Endothelial cell of umbilical vein (primary cell): ENCODE measurements around the gene ZFX. TPM values are rescaled to one million over a fixed set of nuclear protein-coding genes. Genes with fewer than 3 reads are reported as not detected.

ENCODE experiments used
- BruUV-seq: library from RNA; stranded (reverse); fragments of 400-500 nt; replicated peaks from 2 replicates; lab custom pipeline; 2021; lab: Mats Ljungman, UMichigan
- CTCF ChIA-PET: fragments of 300-600, 350-600 bp; sonication (Branson Sonifier 250); formaldehyde crosslinking; loops from one replicate; lab custom pipeline; 2021; ENCODE audit warnings: antibody characterized with exemption, inconsistent platforms; lab: Charles Lee
- POLR2A ChIA-PET: fragments of 300-600, 350-600 bp; sonication (Branson Sonifier 250); formaldehyde crosslinking; loops from one replicate; lab custom pipeline; 2021; ENCODE audit warnings: antibody characterized with exemption, inconsistent platforms; lab: Charles Lee
- DNase-seq: peaks from one replicate; pipeline ENCODE4 v3.0.0-alpha.2; 2011; ENCODE audit warnings: low read depth, low spot score
- FAIRE-seq: peaks from 2 replicates; lab custom pipeline; 2011; peaks lifted over from hg19 to GRCh38; lab: Jason Lieb, UNC
- H2AFZ ChIP-seq: 2 replicates; pipeline ENCODE4 v1.6.0; 2012; ENCODE audit warnings: low read depth, low read length, control low read depth, inconsistent platforms
- H3K27ac ChIP-seq: 2 replicates; pipeline ENCODE4 v1.5.1; 2011; ENCODE audit warnings: low read depth, mild to moderate bottlenecking, control low read depth, low read length, moderate library complexity; ENCODE audit not compliant: insufficient read depth
- H3K27me3 ChIP-seq, 2 experiments: 2 replicates each; pipeline versions ENCODE4 v1.6.0 to v1.6.1; 2011; ENCODE audit warnings: low read length in 2 of 2, mixed read lengths in 1 of 2; ENCODE audit not compliant: control insufficient read depth in 2 of 2, insufficient read depth in 2 of 2
- H3K36me3 ChIP-seq, 2 experiments: 2 replicates in 1 of 2; 3 replicates in 1 of 2; pipeline ENCODE4 v1.5.1; 2011; ENCODE audit warnings: low read length in 2 of 2, mild to moderate bottlenecking in 1 of 2, moderate library complexity in 1 of 2; ENCODE audit not compliant: control insufficient read depth in 2 of 2, insufficient read depth in 2 of 2; ENCODE audit errors: extremely low read depth in 1 of 2
- H3K4me1 ChIP-seq: 3 replicates; pipeline ENCODE4 v1.5.1; 2011; ENCODE audit warnings: mild to moderate bottlenecking, low read length; ENCODE audit not compliant: control insufficient read depth, insufficient read depth; ENCODE audit errors: extremely low read depth
- H3K4me2 ChIP-seq: 2 replicates; pipeline ENCODE4 v1.6.1; 2011; ENCODE audit warnings: low read length, control low read depth, mixed read lengths; ENCODE audit not compliant: insufficient read depth
- H3K4me3 ChIP-seq, 3 experiments: fragments of 200-600 bp in 1 of 3; sonication (generic), shearing (Covaris generic) in 1 of 3; replicated peaks in 1 of 3; 2 replicates each; pipeline ENCODE4 v1.5.1; 2011 to 2016; ENCODE audit warnings: control low read depth in 3 of 3, low read length in 3 of 3, mild to moderate bottlenecking in 2 of 3, inconsistent platforms in 1 of 3, low read depth in 1 of 3, moderate library complexity in 1 of 3; ENCODE audit not compliant: insufficient read depth in 1 of 3
- H3K79me2 ChIP-seq: 2 replicates; pipeline ENCODE4 v1.6.0; 2012; ENCODE audit warnings: low read length, inconsistent platforms; ENCODE audit not compliant: control insufficient read depth, insufficient read depth
- H3K9ac ChIP-seq: replicated peaks from 2 replicates; pipeline ENCODE3; 2011; ENCODE audit warnings: low read length, control low read depth; ENCODE audit not compliant: insufficient read depth; ENCODE audit errors: extremely low read depth
- H3K9me1 ChIP-seq: replicated peaks from 3 replicates; pipeline ENCODE4 v1.6.0; 2011; ENCODE audit warnings: mild to moderate bottlenecking, low read length; ENCODE audit not compliant: control insufficient read depth, insufficient read depth; ENCODE audit errors: extremely low read depth
- H3K9me3 ChIP-seq: replicated peaks from 2 replicates; pipeline ENCODE4 v1.5.1; 2012; ENCODE audit warnings: low read length, inconsistent platforms; ENCODE audit not compliant: control insufficient read depth, insufficient read depth
- H4K20me1 ChIP-seq: replicated peaks from 2 replicates; pipeline ENCODE3; 2011; ENCODE audit warnings: mild to moderate bottlenecking, low read length; ENCODE audit not compliant: control insufficient read depth, insufficient read depth; ENCODE audit errors: extremely low read depth
- CTCF ChIP-seq, 2 donors: IDR thresholded peaks; 1 replicate in 1 of 2; 2 replicates in 1 of 2; pipeline ENCODE4 v1.5.1; 2011; ENCODE audit warnings: low read length in 2 of 2, mild to moderate bottlenecking in 2 of 2, moderate library complexity in 2 of 2, control low read depth in 1 of 2, inconsistent platforms in 1 of 2, low read depth in 1 of 2; ENCODE audit not compliant: insufficient read depth in 1 of 2; ENCODE audit errors: extremely low read depth in 1 of 2
- GATA2 ChIP-seq: IDR thresholded peaks from 2 replicates; pipeline ENCODE4 v1.7.0; 2011; ENCODE audit warnings: low read depth, mild to moderate bottlenecking, moderate library complexity, mixed read lengths, low read length; ENCODE audit not compliant: insufficient read length, insufficient read depth
- JUN ChIP-seq: IDR thresholded peaks from 2 replicates; pipeline ENCODE4 v1.6.1; 2011; ENCODE audit warnings: borderline replicate concordance, low read depth; ENCODE audit not compliant: insufficient read length, insufficient read depth
- MAX ChIP-seq: IDR thresholded peaks from 2 replicates; pipeline ENCODE4 v1.6.1; 2011; ENCODE audit not compliant: insufficient read depth, insufficient read length
- POLR2A ChIP-seq: IDR thresholded peaks from 2 replicates; pipeline ENCODE4 v1.6.1; 2012; ENCODE audit warnings: low read depth, mild to moderate bottlenecking, control low read depth, low read length
- POLR2AphosphoS5 ChIP-seq: IDR thresholded peaks from 2 replicates; pipeline ENCODE4 v1.6.1; 2012; ENCODE audit warnings: low read depth, mild to moderate bottlenecking, control low read depth, low read length, moderate library complexity; ENCODE audit not compliant: insufficient read depth
- dilution Hi-C: fragments of 300-500 bp; cut with MboI; formaldehyde crosslinking; loops from one replicate; pipeline ENCODE4 v1.15.0; 2019; ENCODE audit warnings: low sequenced_read_pairs; ENCODE audit not compliant: extremely low pct_ligation_motif_present
- intact Hi-C: fragments of 100-400 bp; cut with micrococcal nuclease; formaldehyde crosslinking; loops from one replicate; pipeline ENCODE4 v1.10.0; 2022
- polyA plus RNA-seq, 4 experiments: library from polyadenylated mRNA; depleted of rRNA in 3 of 4; stranded (reverse) in 3 of 4; unstranded in 1 of 4; fragments of >200 nt; gene quantifications; 2 replicates each; pipeline versions ENCODE4 v1.2.1 to v1.2.3, GENCODE V29; 2011 to 2012; ENCODE audit warnings: missing spikeins in 1 of 4
- total RNA-seq: library from RNA; stranded (reverse); gene quantifications from 2 replicates; pipeline ENCODE4 v1.2.3, GENCODE V29; 2021

ZFX gene
- total and polyA plus RNA-seq, 2 donors (not counting 3 experiments of a cell fraction or from before 2014, with no cell fraction given) = 11.4 to 34.1 TPM

- Histone ChIP-seq H3K9me1 (no peaks in the 10 kb centered on the region), H2AFZ (no peak overlapping the region), H3K4me1 (peaks cover 4% of the 10 kb centered on the region), H4K20me1 (no peaks in the 10 kb centered on the region), H3K79me2 (no peaks in the 10 kb centered on the region), H3K27ac (no peak overlapping the region), H3K36me3 (no peaks in the 10 kb centered on the region), H3K9ac (no peak overlapping the region), H3K4me3 (no peak overlapping the region), H3K9me3 (no peaks in the 10 kb centered on the region), H3K4me2 (no peak overlapping the region), H3K27me3 (no peaks in the 10 kb centered on the region)
- DNase-seq = no peak
- CTCF ChIA-PET = interaction anchor here (3.6 kb wide), 1 partner anchor 236 kb away, joined by 36 read pairs; no protein-coding TSS in a partner anchor
- no peak for FAIRE-seq
- POLR2A ChIA-PET = interaction anchor here (0.7 kb wide), 1 partner anchor 145 kb away, joined by 3 read pairs; no protein-coding TSS in a partner anchor
- intact Hi-C loops = no loop called here
- no TSS peak for BruUV-seq
- TF ChIP-seq JUN (no peak), CTCF (IDR thresholded peaks at IDR 0.05; ENCODE audit: extremely low read depth in 1 of 2, insufficient read depth in 1 of 2, low read depth in 1 of 2, low read length in 2 of 2) (no peak), GATA2 (no peak), MAX (no peak), POLR2A (no peak), POLR2AphosphoS5 (no peak)
- dilution Hi-C loops = no loop called here
Observed at GRCh38 chrX:24262309-24262708, 112.8 kb downstream of the ZFX start.
